DND-41 (cell line): Measurements from ENCODE around the gene MED25.

ENCODE experiments used
- ATAC-seq: fragments of 200-7000 bp; cut with Tn5 transposase; 3 replicates; pipeline ENCODE4 v1.9.1; 2021; ENCODE audit warnings: low read depth; ENCODE audit not compliant: insufficient read depth
- DNase-seq: peaks from one replicate; pipeline ENCODE4 v3.0.0-alpha.2; 2020
- H2AFZ ChIP-seq: 2 replicates; pipeline ENCODE4 v1.6.0; 2012; ENCODE audit warnings: low read depth, low read length
- H3K27ac ChIP-seq: 2 replicates; pipeline ENCODE4 v1.5.1; 2012; ENCODE audit warnings: low read length, inconsistent platforms
- H3K27me3 ChIP-seq: fragments of 200-600 bp; sonication (generic); 2 replicates; pipeline ENCODE4 v1.6.0; 2012; ENCODE audit warnings: low read length, mild to moderate bottlenecking, inconsistent platforms; ENCODE audit not compliant: insufficient read depth, poor library complexity
- H3K36me3 ChIP-seq: 2 replicates; pipeline ENCODE4 v1.5.1; 2012; ENCODE audit warnings: low read length, inconsistent platforms; ENCODE audit not compliant: insufficient read depth
- H3K4me1 ChIP-seq: 2 replicates; pipeline ENCODE4 v1.5.1; 2012; ENCODE audit warnings: mild to moderate bottlenecking, low read length; ENCODE audit not compliant: insufficient read depth
- H3K4me2 ChIP-seq: 2 replicates; pipeline ENCODE4 v1.6.0; 2012; ENCODE audit warnings: mild to moderate bottlenecking, moderate library complexity, low read length, inconsistent platforms; ENCODE audit not compliant: insufficient read depth
- H3K4me3 ChIP-seq, 2 experiments: fragments of 200-600 bp in 1 of 2; shearing (Covaris generic) in 1 of 2; 2 replicates each; pipeline ENCODE4 v1.5.1; 2012 to 2016; ENCODE audit warnings: inconsistent platforms in 2 of 2, low read length in 2 of 2, mild to moderate bottlenecking in 2 of 2, low read depth in 1 of 2, moderate library complexity in 1 of 2
- H3K79me2 ChIP-seq: 2 replicates; pipeline ENCODE4 v1.6.0; 2012; ENCODE audit warnings: low read length, inconsistent platforms; ENCODE audit not compliant: insufficient read depth
- H3K9ac ChIP-seq: 2 replicates; pipeline ENCODE4 v1.6.0; 2012; ENCODE audit warnings: low read depth, mild to moderate bottlenecking, inconsistent platforms, low read length, moderate library complexity
- H3K9me3 ChIP-seq: 2 replicates; pipeline ENCODE4 v1.5.1; 2012; ENCODE audit warnings: low read length, moderate library complexity, mild to moderate bottlenecking, inconsistent platforms; ENCODE audit not compliant: insufficient read depth, severe bottlenecking
- H4K20me1 ChIP-seq: 2 replicates; pipeline ENCODE4 v1.6.0; 2012; ENCODE audit warnings: low read length; ENCODE audit not compliant: insufficient read depth
- CTCF ChIP-seq: IDR thresholded peaks from 2 replicates; pipeline ENCODE4 v1.5.1; 2012; ENCODE audit warnings: borderline replicate concordance, low read length, moderate library complexity, mild to moderate bottlenecking; ENCODE audit not compliant: poor library complexity, severe bottlenecking; ENCODE audit errors: extremely low read depth
- EZH2 ChIP-seq: IDR thresholded peaks from 3 replicates; pipeline ENCODE4 v1.6.1; 2012; ENCODE audit warnings: borderline replicate concordance, low read depth, mild to moderate bottlenecking, moderate library complexity, low read length, inconsistent platforms; ENCODE audit not compliant: severe bottlenecking

MED25 gene

GRCh38 chr19:49836176-49837008 lies 18.3 kb downstream of the MED25 start:
- H3K36me3 ChIP-seq = peaks cover 88% of the 10 kb centered on the region
- H3K4me2 ChIP-seq = no peak overlapping the region
- no peak for TF ChIP-seq EZH2
- TF ChIP-seq CTCF = no peak

GRCh38 chr19:49837009-49837310 lies 18.9 kb downstream of the MED25 start:
- no peaks in the 10 kb centered on the region for H3K27me3 ChIP-seq
- TF ChIP-seq EZH2 = no peak
- TF ChIP-seq CTCF = no peak
- no peak overlapping the region for H3K4me2 ChIP-seq
- ATAC-seq (no peak), DNase-seq (no peak)
- H4K20me1 ChIP-seq = no peaks in the 10 kb centered on the region
- no peak overlapping the region for H3K27ac ChIP-seq
- H3K4me3 ChIP-seq = no peak overlapping the region
- no peaks in the 10 kb centered on the region for H3K9me3 ChIP-seq
- H3K79me2 ChIP-seq = no peaks in the 10 kb centered on the region
- peaks cover 82% of the 10 kb centered on the region for H3K36me3 ChIP-seq
- no peak overlapping the region for H3K9ac ChIP-seq
- H2AFZ ChIP-seq = no peak overlapping the region
- peaks cover 3% of the 10 kb centered on the region; the same call in 1 of the 2 replicates for H3K4me1 ChIP-seq

More at GRCh38 chr19:49836176-49837008, 18.3 kb downstream of the MED25 start:
- Histone ChIP-seq H3K4me3 (no peak overlapping the region), H4K20me1 (no peaks in the 10 kb centered on the region; the same call in 1 of the 2 replicates), H3K27me3 (no peaks in the 10 kb centered on the region), H2AFZ (no peak overlapping the region), H3K79me2 (no peaks in the 10 kb centered on the region), H3K9me3 (no peaks in the 10 kb centered on the region), H3K27ac (no peak overlapping the region), H3K4me1 (peaks cover 3% of the 10 kb centered on the region; the same call in 1 of the 2 replicates), H3K9ac (no peak overlapping the region)
- DNase-seq = no peak
- no peak for ATAC-seq

GRCh38 chr19:49837425-49837824 lies 19.3 kb downstream of the MED25 start:
- Histone ChIP-seq H3K4me3 (no peak overlapping the region), H3K79me2 (no peaks in the 10 kb centered on the region), H3K9ac (no peak overlapping the region), H3K4me1 (no peaks in the 10 kb centered on the region; the same call in 1 of the 2 replicates), H3K27ac (no peak overlapping the region), H3K27me3 (no peaks in the 10 kb centered on the region), H3K9me3 (no peaks in the 10 kb centered on the region), H4K20me1 (no peaks in the 10 kb centered on the region), H3K4me2 (no peak overlapping the region), H2AFZ (no peak overlapping the region), H3K36me3 (peaks cover 80% of the 10 kb centered on the region)
- TF ChIP-seq CTCF (no peak), EZH2 (no peak)
- DNase-seq (no peak), ATAC-seq (no peak)
